Hepatocyte (in vitro differentiated cells): ENCODE results near the gene GPC3. TPM values are rescaled to one million over a fixed set of nuclear protein-coding genes. Genes with fewer than 3 reads are reported as not detected.

ENCODE experiments used
- DNase-seq: peaks from one replicate; pipeline ENCODE4 v3.0.0-alpha.2; 2016; ENCODE audit warnings: low spot score
- H2AFZ ChIP-seq: fragments of 200-600 bp; sonication (generic); 2 replicates; pipeline ENCODE4 v1.6.0; 2016; ENCODE audit warnings: antibody characterized with exemption, mild to moderate bottlenecking
- H3K27ac ChIP-seq: fragments of 200-600 bp; sonication (generic); 2 replicates; pipeline ENCODE4 v1.5.1; 2016; ENCODE audit warnings: mild to moderate bottlenecking
- H3K27me3 ChIP-seq: fragments of 200-600 bp; sonication (generic); 2 replicates; pipeline ENCODE4 v1.6.1; 2016
- H3K36me3 ChIP-seq: fragments of 200-600 bp; sonication (generic); replicated peaks from 2 replicates; pipeline ENCODE4 v1.5.1; 2016; ENCODE audit warnings: low read depth; ENCODE audit not compliant: insufficient read depth
- H3K4me1 ChIP-seq: fragments of 200-600 bp; sonication (generic); 2 replicates; pipeline ENCODE4 v1.5.1; 2016; ENCODE audit warnings: mild to moderate bottlenecking, moderate library complexity; ENCODE audit not compliant: insufficient read depth
- H3K4me2 ChIP-seq: fragments of 200-600 bp; sonication (generic); 2 replicates; pipeline ENCODE4 v1.6.0; 2016
- H3K4me3 ChIP-seq: fragments of 200-600 bp; sonication (generic); 2 replicates; pipeline ENCODE4 v1.5.1; 2016; ENCODE audit warnings: mild to moderate bottlenecking
- H3K79me2 ChIP-seq: fragments of 200-600 bp; sonication (generic); 2 replicates; pipeline ENCODE4 v1.6.0; 2017; ENCODE audit warnings: mild to moderate bottlenecking
- H3K9me2 ChIP-seq: fragments of 200-600 bp; sonication (generic); replicated peaks from 2 replicates; pipeline ENCODE4 v1.6.0; 2017; ENCODE audit warnings: mild to moderate bottlenecking; ENCODE audit not compliant: insufficient read depth
- H3K9me3 ChIP-seq: fragments of 200-600 bp; sonication (generic); 2 replicates; pipeline ENCODE4 v1.5.1; 2016; ENCODE audit warnings: low read depth, mild to moderate bottlenecking
- H4K20me1 ChIP-seq: fragments of 200-600 bp; sonication (generic); 2 replicates; pipeline ENCODE4 v1.6.0; 2016; ENCODE audit warnings: mild to moderate bottlenecking; ENCODE audit not compliant: insufficient read depth, poor library complexity, severe bottlenecking
- EZH2 ChIP-seq: fragments of 200-600 bp; sonication (generic); IDR thresholded peaks from 2 replicates; pipeline ENCODE4 v1.6.1; 2016; ENCODE audit warnings: antibody characterized with exemption, mild to moderate bottlenecking, borderline replicate concordance
- EZH2phosphoT487 ChIP-seq: fragments of 200-600 bp; sonication (generic); IDR thresholded peaks from one replicate; pipeline ENCODE4 v1.6.1; 2018; ENCODE audit warnings: antibody characterized with exemption, mild to moderate bottlenecking, low read depth, moderate library complexity; ENCODE audit not compliant: unreplicated experiment, severe bottlenecking
- WGBS: methylation state at CpG from one replicate; pipeline ENCODE4 v1.1.6; 2016; ENCODE audit warnings: low lambda C conversion rate; ENCODE audit errors: missing lambda C conversion rate; 5-methylcytosine and 5-hydroxymethylcytosine counted together
- polyA plus RNA-seq: library from polyadenylated mRNA; unstranded; fragments of >200 nt; fragmentation: Nextera tagmentation; extraction: Ambion mirVana; gene quantifications from 2 replicates; pipeline ENCODE4 v1.2.1, GENCODE V29; 2016
- total RNA-seq: library from RNA; depleted of rRNA; stranded (reverse); fragments of >200 nt; gene quantifications from 2 replicates; pipeline ENCODE4 v1.2.3, GENCODE V29; 2014
- TF ChIP-seq, protein P1 (sequence below): fragments of 200-600 bp; sonication (generic); IDR thresholded peaks from 2 replicates; pipeline ENCODE4 v1.5.1; 2016; ENCODE audit warnings: antibody characterized with exemption, mild to moderate bottlenecking; ENCODE audit not compliant: poor library complexity

The GPC3 gene
- total and polyA plus RNA-seq, 2 experiments from 2014 or later: 789 to 860 TPM

DNA sequence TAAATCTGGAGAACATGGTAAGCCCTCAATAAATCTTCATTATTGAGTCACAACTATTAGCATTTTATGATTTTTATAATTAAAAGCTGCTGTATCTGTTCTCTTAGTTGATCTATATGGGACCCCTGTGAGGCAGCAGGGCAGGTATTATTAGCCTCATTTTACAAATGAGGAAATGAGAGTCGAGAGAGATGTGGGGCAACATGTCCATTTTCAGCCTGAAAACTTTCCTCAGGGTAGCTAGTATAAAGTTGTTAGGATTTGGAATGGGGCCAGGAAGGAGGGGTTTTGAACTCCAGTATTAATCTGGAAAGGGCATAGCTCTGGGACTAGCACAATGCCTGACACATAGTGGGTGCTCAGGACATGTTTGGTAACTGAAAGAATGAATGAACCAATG, 378.4 kb downstream of the GPC3 start:
- H3K9me3 ChIP-seq: no peaks in the 10 kb centered on the region
- no peaks in the 10 kb centered on the region for H3K4me1 ChIP-seq
- H2AFZ ChIP-seq: no peak overlapping the region
- no peaks in the 10 kb centered on the region for H3K27me3 ChIP-seq
- no peaks in the 10 kb centered on the region for H3K36me3 ChIP-seq
- WGBS: 65% methylated on average over 1 of the region's 1 CpG
- H3K9me2 ChIP-seq: no peaks in the 10 kb centered on the region
- no peaks in the 10 kb centered on the region for H3K79me2 ChIP-seq
- no peaks in the 10 kb centered on the region for H4K20me1 ChIP-seq
- no peak overlapping the region for H3K4me2 ChIP-seq
- H3K27ac ChIP-seq: no peak overlapping the region
- DNase-seq: no peak
- TF ChIP-seq EZH2phosphoT487: no peak
- TF ChIP-seq EZH2: no peak
- TF ChIP-seq, protein P1, sequence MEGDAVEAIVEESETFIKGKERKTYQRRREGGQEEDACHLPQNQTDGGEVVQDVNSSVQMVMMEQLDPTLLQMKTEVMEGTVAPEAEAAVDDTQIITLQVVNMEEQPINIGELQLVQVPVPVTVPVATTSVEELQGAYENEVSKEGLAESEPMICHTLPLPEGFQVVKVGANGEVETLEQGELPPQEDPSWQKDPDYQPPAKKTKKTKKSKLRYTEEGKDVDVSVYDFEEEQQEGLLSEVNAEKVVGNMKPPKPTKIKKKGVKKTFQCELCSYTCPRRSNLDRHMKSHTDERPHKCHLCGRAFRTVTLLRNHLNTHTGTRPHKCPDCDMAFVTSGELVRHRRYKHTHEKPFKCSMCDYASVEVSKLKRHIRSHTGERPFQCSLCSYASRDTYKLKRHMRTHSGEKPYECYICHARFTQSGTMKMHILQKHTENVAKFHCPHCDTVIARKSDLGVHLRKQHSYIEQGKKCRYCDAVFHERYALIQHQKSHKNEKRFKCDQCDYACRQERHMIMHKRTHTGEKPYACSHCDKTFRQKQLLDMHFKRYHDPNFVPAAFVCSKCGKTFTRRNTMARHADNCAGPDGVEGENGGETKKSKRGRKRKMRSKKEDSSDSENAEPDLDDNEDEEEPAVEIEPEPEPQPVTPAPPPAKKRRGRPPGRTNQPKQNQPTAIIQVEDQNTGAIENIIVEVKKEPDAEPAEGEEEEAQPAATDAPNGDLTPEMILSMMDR: no peak
- H3K4me3 ChIP-seq: no peak overlapping the region

DNA sequence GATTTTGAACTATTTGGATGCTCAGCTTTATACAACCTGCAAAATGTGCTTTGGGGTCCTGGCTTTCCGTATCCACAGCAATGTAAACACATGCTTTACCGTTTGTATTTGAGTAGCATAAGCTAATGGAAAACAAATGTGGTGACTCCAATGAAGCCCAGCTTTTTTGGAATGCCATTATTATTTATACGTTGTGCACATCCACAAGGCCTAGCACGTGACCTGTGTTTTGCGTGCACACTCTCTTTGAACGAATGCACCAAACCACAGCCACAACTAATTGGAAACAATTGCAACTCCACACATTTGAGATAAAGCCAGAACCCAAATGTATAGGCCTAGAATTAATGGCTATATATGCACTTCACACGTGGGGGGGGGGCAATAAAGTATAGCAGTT, 380.6 kb downstream of the GPC3 start:
- H3K79me2 ChIP-seq: no peaks in the 10 kb centered on the region
- H4K20me1 ChIP-seq: no peaks in the 10 kb centered on the region
- H2AFZ ChIP-seq: no peak overlapping the region
- TF ChIP-seq, protein P1: no peak
- TF ChIP-seq EZH2 (no peak), EZH2phosphoT487 (no peak)
- no peaks in the 10 kb centered on the region for H3K9me2 ChIP-seq
- DNase-seq: peak; percentile 5
- H3K9me3 ChIP-seq: no peaks in the 10 kb centered on the region
- no peaks in the 10 kb centered on the region for H3K27me3 ChIP-seq
- no peaks in the 10 kb centered on the region for H3K36me3 ChIP-seq
- WGBS: 56% methylated on average over 7 of the region's 7 CpGs
- H3K4me1 ChIP-seq: no peaks in the 10 kb centered on the region
- no peak overlapping the region for H3K4me3 ChIP-seq
- H3K27ac ChIP-seq: no peak overlapping the region
- no peak overlapping the region for H3K4me2 ChIP-seq

DNA sequence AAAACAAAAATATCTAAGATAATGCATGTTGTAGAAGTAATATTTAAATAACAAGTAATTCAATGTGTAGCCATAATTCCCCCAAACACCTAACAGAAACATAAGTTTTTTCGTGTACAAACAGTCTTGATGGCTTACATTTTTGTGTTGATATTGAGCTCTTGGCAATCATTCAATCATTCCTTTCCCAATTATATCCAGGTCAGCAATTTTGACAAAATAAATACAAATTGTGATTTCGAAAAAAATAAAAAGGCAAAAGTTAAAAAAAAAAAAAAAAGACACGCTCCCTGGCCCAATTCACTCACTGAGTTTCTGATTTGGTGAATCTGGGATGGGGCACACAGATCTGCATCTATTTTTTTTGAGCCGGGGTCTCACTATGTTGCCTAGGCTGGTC, 382.5 kb downstream of the GPC3 start:
- H3K9me2 ChIP-seq: no peaks in the 10 kb centered on the region
- no peaks in the 10 kb centered on the region for H4K20me1 ChIP-seq
- H3K27me3 ChIP-seq: no peaks in the 10 kb centered on the region

More for the DNA sequence above, 382.5 kb downstream of the GPC3 start:
- Histone ChIP-seq H3K27ac (no peak overlapping the region), H3K36me3 (no peaks in the 10 kb centered on the region), H3K4me2 (no peak overlapping the region), H3K79me2 (no peaks in the 10 kb centered on the region), H2AFZ (no peak overlapping the region), H3K4me1 (no peaks in the 10 kb centered on the region), H3K4me3 (no peak overlapping the region), H3K9me3 (no peaks in the 10 kb centered on the region)
- TF ChIP-seq, protein P1: no peak
- no peak for TF ChIP-seq EZH2
- no peak for TF ChIP-seq EZH2phosphoT487
- no peak for DNase-seq
- 75% methylated on average over 4 of the region's 4 CpGs for WGBS
